T47D (cell line): Measurements from ENCODE around the gene NOX5.
"Not testable (repeated sequence)": the region's sequence is repeated elsewhere in the genome, so short reads cannot be mapped to it uniquely, and the experiment has no call there.

ENCODE experiments used
- DNase-seq, 2 experiments: peaks; one replicate each; pipeline versions ENCODE4 v3.0.0 to v3.0.0-alpha.2; 2011 to 2012; ENCODE audit warnings: low read depth in 1 of 2, low spot score in 1 of 2
- JUND ChIP-seq: IDR thresholded peaks from 2 replicates; pipeline ENCODE4 v1.6.1; 2012; ENCODE audit warnings: low read depth
- in situ Hi-C: cut with HindIII; loops from 2 replicates; pipeline ENCODE4 v1.10.0; 2016; ENCODE audit warnings: low sequenced_read_pairs, low pct_unique_long_range_greater_than_20kb

The NOX5 gene

GRCh38 chr15:69060041-69060481 is 45.6 kb downstream of the NOX5 start:
- in situ Hi-C loops: no loop called here
- no peak for DNase-seq
- TF ChIP-seq JUND: no peak

- in situ Hi-C loops: no loop called here
- no peak for DNase-seq
- no peak for TF ChIP-seq JUND
Measured at GRCh38 chr15:69060744-69061143, 46.2 kb downstream of the NOX5 start.

- DNase-seq: no peak
- in situ Hi-C loops: no loop called here
- TF ChIP-seq JUND: no peak
Measured at GRCh38 chr15:69061414-69061842, 46.9 kb downstream of the NOX5 start.

- TF ChIP-seq JUND: no peak
- no peak for DNase-seq
- in situ Hi-C loops: no loop called here
Measured at GRCh38 chr15:69064649-69065048, 50.2 kb downstream of the NOX5 start.

GRCh38 chr15:69066007-69066995 is 51.8 kb downstream of the NOX5 start:
- peak in 1 of 2 experiments; percentile 19 for DNase-seq
- TF ChIP-seq JUND: no peak
- in situ Hi-C loops: no loop called here

GRCh38 chr15:69067296-69067695 is 52.8 kb downstream of the NOX5 start:
- no peak for DNase-seq
- no peak for TF ChIP-seq JUND
- in situ Hi-C loops: no loop called here

- TF ChIP-seq JUND: no peak
- no peak for DNase-seq
- in situ Hi-C loops: no loop called here
Measured at GRCh38 chr15:69068157-69068556, 53.7 kb downstream of the NOX5 start.

- in situ Hi-C loops, DNase-seq: not testable (repeated sequence)
Measured at GRCh38 chr15:69069290-69069689, 54.8 kb downstream of the NOX5 start.

- TF ChIP-seq JUND: no peak
- in situ Hi-C loops: no loop called here
- DNase-seq: no peak
Measured at GRCh38 chr15:69069996-69070395, 55.5 kb downstream of the NOX5 start.

- no peak for TF ChIP-seq JUND
- no peak for DNase-seq
- in situ Hi-C loops: no loop called here
Measured at GRCh38 chr15:69070396-69070795, 55.9 kb downstream of the NOX5 start.

GRCh38 chr15:69071260-69071659 is 56.8 kb downstream of the NOX5 start:
- peak in 1 of 2 experiments; percentile 61 for DNase-seq
- TF ChIP-seq JUND: no peak
- in situ Hi-C loops: no loop called here

GRCh38 chr15:69072906-69073305 is 58.4 kb downstream of the NOX5 start:
- in situ Hi-C loops: no loop called here
- no peak for DNase-seq
- TF ChIP-seq JUND: no peak

GRCh38 chr15:69074001-69074842 is 59.7 kb downstream of the NOX5 start:
- DNase-seq: peak; percentile 48 to 77
- TF ChIP-seq JUND: no peak
- in situ Hi-C loops: no loop called here
